NT2/D1 (cell line): Measurements from ENCODE around the gene CFAP97D1.

ENCODE experiments used
- YY1 ChIP-seq: IDR thresholded peaks from 2 replicates; pipeline ENCODE4 v1.6.1; 2011; ENCODE audit not compliant: insufficient read length, insufficient read depth
- ZNF274 ChIP-seq: IDR thresholded peaks from 2 replicates; pipeline ENCODE4 v1.6.1; 2011; ENCODE audit warnings: mild to moderate bottlenecking, low read depth, low read length

GRCh38 chr17:43818966-43819365 lies 38.7 kb downstream of the CFAP97D1 start:
- TF ChIP-seq ZNF274 (no peak), YY1 (no peak)
